GM19467 (cell line): ENCODE results near the gene MUSK.
"Not testable (repeated sequence)": the region's sequence is repeated elsewhere in the genome, so short reads cannot be mapped to it uniquely, and the experiment has no call there.

ENCODE experiments used
- ATAC-seq: cut with Tn5 transposase; IDR thresholded peaks from one replicate; pipeline ENCODE4 v1.9.1; 2021; ENCODE audit warnings: mild to moderate bottlenecking, moderate library complexity; ENCODE audit not compliant: unreplicated experiment

The MUSK gene

GRCh38 chr9:110755179-110755578, 86.6 kb downstream of the MUSK start:
- no peak for ATAC-seq

DNA sequence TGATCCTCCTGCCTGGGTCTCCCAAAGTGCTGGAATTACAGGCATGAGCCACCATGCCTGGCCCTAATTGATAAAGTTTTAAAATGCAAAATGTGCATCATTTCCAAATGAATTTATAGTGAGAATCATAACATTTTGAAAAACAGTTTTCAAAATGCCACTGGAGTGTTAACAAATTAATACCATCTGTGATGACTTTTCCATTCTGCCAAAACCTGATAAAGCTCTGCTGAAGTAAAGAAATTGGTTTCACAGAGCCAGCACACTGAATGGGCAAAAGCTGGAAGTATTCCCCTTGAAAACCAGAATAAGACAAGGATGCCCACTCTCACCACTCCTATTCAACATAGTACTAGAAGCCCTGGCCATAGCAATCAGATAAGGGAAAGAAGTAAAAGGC, 89.6 kb downstream of the MUSK start:
- ATAC-seq, result no peak

GRCh38 chr9:110762783-110763182, 94.2 kb downstream of the MUSK start:
- no peak for ATAC-seq

DNA sequence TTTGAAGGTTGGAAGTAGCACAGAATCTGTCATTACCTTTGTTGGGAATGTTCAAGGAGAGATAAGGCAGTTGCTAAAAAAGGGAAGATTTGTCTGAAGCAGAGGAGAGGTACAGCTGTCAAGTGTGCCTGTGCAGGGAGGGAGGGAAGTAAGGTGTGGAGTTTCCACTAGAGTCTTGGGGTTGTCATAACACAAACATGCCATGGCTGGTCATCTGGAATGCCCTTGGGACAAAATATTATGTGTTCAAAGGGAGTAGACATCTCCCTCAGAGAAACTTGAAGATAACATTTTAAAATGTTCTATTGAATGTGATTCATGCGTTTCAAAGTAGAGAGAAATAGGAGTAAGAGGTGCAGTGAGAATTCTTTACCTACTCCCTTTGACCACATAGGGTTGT, 95.0 kb downstream of the MUSK start:
- no peak for ATAC-seq

DNA sequence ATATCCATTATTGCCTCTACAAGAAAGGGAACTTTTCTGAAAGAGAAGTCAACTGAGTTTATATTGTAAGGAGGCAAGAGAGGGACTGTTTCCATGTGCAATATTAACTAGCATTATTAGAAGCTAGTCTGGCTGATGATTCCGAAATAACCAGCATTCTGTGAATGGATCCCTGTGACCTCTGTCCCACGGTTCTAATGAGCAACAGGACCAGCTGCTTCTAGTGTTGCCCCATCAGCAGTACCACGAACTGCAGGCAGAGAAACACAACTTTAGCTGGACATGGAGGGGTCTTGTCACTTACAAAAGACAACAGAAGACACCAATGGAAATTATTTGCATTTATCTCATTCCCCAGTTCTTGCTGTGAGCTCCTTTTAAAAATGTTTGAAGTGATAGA, 95.4 kb downstream of the MUSK start:
- ATAC-seq, result no peak

GRCh38 chr9:110765926-110766325, 97.3 kb downstream of the MUSK start:
- ATAC-seq, result no peak

DNA sequence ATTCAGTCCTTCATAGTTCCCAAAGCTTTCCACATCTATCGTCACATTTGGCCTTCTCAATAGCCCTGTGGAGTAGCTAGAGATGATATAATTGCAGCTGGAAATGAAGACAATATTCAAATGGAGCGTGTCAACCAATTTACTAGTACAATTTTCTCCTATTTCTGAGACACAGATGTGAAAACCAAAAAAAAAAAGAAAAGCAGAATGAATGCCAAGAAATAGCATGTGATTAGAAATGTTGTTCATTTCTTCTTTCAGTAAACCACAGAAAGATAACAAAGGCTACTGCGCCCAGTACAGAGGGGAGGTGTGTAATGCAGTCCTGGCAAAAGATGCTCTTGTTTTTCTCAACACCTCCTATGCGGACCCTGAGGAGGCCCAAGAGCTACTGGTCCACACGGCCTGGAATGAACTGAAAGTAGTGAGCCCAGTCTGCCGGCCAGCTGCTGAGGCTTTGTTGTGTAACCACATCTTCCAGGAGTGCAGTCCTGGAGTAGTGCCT, 99.0 kb downstream of the MUSK start:
- no peak for ATAC-seq

GRCh38 chr9:110768886-110769285, 100.3 kb downstream of the MUSK start:
- no peak for ATAC-seq

DNA sequence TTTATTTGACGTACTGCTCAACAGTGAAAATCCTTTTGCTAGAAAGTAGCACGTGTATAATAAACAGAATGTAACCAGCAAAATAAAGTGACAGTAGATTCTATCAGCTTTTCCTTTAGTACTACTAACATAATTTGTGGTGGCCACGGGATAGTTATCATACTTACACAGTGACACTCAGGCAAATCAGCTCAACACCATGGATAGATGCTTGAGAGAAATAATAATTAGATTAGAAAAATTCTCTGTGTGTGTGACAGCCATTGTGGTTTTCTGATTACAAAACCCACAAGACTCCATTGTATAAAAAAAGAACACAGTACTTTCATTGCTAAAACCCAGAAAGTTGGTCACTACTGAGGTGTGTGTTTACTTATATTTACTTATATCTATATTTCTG, 101.1 kb downstream of the MUSK start:
- no peak for ATAC-seq

GRCh38 chr9:110775724-110776123, 107.1 kb downstream of the MUSK start:
- ATAC-seq, result no peak

- ATAC-seq, result no peak
Measured at GRCh38 chr9:110776221-110776620, 107.6 kb downstream of the MUSK start.

- ATAC-seq, result no peak
Measured at GRCh38 chr9:110777196-110777875, 108.7 kb downstream of the MUSK start.

DNA sequence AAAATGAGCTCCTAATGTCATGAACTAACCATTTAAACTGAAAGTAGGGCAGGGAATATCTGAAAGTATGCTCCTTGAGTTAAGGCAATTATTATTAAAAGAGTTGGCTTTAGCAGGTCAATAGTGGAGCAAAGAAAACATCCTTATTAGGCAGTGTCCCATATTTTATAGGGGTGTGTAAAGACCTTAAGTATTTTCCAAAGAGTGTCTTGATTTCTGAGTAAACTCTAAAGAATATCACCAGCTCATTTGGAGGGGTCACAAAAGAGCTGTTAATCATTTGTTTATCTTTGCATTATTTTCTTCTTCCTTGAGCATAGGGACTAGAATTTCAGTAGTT, 109.3 kb downstream of the MUSK start:
- no peak for ATAC-seq

- ATAC-seq, result no peak
Measured at GRCh38 chr9:110782701-110783100, 114.1 kb downstream of the MUSK start.

- no peak for ATAC-seq
Measured at GRCh38 chr9:110784309-110784708, 115.7 kb downstream of the MUSK start.

GRCh38 chr9:110785166-110785565, 116.6 kb downstream of the MUSK start:
- ATAC-seq, result no peak

- not testable (repeated sequence) for ATAC-seq
Measured at GRCh38 chr9:110788396-110788795, 119.8 kb downstream of the MUSK start.

- no peak for ATAC-seq
Measured at GRCh38 chr9:110788871-110789270, 120.3 kb downstream of the MUSK start.

- ATAC-seq, result no peak
Measured at GRCh38 chr9:110797611-110798010, 129.0 kb downstream of the MUSK start.

- no peak for ATAC-seq
Measured at GRCh38 chr9:110799396-110799795, 130.8 kb downstream of the MUSK start.

DNA sequence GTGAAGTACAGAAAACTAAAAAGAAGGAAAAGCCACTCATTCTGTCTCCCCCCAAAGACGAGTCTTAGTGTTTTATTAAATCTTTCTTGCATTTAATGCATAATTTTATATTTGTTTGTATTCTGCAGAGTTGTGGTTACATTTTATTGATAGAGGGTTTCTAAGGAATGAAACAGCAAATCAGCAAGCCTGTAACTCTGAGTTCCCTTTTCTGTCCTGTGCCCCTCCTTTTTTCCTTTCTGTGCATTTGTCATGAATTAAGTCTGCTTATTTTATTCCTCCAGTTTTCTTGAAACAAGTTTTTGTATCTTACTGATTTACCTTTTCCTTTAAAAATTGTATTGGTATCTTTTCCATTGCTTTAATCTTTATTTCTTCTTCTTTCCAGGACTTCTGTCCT, 132.8 kb downstream of the MUSK start:
- no peak for ATAC-seq

DNA sequence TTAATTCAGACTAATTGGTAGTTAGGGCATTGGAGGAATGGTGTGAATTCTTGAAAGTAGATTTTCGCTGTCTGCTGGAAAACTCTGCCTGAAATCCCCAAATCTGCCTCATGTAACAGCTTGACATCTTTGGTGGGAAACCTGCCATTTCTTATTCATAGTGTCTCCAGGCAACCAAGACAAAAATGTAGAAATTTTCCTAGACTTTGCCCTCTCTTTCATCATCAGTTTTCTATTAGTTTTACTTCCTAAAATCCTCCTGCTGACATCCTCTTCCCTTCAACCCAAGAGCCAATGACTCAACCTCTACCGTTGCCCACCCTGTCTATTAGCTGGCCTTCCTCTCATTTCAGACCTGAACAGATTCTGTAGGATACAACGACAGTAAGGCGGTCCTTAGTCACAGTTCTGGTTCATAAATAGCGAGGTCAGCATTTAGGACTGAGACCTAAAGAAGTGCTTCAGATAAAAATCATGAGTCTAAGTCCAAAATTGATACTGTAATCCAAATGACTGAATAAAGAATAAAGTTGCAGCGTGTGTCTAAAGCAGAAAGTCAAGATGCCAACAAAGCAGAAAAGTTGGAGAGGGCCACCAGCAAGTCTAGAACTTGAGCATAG, 133.9 kb downstream of the MUSK start:
- no peak for ATAC-seq
